ENCODE results near the gene AKT1.

Gene AKT1

DNA sequence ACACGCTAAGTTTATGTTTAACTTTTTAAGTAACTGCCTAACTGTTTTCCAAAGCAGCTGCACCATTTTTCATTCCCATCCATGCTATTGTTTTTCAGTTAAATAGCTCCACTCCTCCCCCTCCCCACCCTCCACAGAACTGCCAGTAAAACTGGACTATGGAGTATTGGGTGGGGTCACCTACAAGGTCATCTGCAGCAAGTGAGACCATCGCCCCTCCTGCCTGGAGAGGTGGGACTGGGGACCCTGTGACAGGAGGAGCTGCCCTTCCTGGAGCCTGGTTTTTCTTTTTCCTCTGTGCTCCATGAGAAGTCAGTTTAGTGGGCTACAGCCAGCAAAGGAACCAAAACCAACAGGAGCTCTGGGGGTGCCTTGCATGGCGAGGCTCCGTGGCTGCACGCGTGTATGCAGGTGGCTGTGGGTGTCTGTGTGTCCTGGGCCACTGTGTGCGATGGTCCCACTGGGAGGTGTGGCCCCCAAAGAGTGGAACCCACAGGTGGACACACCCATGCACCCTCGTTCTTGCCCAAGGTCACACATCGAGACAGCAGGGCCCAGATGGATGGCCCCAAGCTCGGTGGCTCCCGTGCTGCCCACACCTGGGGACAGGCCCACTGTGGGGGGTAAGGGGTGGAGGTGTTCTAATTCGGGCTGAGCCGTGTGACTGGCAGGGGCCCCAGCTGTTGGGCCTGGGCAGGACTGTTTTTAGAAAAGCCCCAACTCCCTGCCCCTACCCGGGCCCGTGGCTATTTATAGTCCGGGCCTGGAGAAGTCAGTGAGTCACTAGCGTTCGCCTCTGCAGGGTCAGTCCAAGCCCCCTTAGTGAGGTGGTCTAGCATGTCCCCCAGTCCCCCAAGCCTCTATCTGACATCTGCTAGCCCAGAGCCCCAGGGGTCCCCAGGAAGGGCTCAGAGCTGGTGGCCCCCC, 73.8 kb downstream of the AKT1 start:
- no peak for DNase-seq

Data from SHP77 (cell line).